Suppressor macrophage treated with lipopolysaccharide for 4 hours (primary cell): ENCODE measurements around the gene MSTO1.
"Not testable (repeated sequence)": the region's sequence is repeated elsewhere in the genome, so short reads cannot be mapped to it uniquely, and the experiment has no call there.

Experiments
- DNase-seq: peaks from one replicate; pipeline ENCODE4 v3.0.0-alpha.2; 2020

MSTO1 gene

DNA sequence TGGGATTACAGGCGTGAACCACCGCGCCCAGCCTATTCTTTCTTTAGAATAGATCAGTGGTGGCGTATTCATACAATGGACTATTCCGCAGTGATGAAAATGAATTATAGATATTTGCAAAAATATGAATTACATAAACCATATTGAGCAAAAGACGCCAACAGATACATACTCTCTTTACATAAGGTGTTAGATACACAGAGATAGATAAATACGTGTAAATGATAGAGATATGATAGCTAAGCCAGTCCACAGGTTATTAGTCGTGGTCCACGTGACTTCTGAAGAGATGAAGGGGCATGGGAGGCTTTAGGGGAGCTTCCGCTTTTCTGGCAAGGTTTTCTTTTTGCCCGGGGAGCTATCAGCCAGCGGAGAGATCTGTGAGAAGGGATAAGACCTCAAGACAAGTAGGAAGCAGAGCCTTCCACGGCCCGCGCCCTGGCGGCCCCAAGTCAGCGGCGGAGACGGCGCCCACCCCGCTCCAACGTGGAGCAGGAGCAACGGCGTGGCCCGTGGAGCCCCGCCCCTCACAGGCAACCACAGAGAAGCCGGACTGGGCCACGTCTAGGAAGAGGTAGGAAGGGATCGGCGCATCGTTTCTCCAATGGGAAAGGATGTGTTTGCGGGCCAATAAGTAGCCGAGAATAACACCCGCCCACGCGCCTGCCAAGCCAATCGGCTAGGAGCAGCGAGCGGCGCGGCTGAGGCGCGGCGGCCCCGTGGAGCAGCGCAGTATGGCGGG, at the start of gene MSTO1:
Gene MSTO1 (plus strand): TSS at position 704 of the 742 bp plus-strand sequence. CDS start 31 bp downstream, at position 735.
- DNase-seq = peak; percentile 99

DNA sequence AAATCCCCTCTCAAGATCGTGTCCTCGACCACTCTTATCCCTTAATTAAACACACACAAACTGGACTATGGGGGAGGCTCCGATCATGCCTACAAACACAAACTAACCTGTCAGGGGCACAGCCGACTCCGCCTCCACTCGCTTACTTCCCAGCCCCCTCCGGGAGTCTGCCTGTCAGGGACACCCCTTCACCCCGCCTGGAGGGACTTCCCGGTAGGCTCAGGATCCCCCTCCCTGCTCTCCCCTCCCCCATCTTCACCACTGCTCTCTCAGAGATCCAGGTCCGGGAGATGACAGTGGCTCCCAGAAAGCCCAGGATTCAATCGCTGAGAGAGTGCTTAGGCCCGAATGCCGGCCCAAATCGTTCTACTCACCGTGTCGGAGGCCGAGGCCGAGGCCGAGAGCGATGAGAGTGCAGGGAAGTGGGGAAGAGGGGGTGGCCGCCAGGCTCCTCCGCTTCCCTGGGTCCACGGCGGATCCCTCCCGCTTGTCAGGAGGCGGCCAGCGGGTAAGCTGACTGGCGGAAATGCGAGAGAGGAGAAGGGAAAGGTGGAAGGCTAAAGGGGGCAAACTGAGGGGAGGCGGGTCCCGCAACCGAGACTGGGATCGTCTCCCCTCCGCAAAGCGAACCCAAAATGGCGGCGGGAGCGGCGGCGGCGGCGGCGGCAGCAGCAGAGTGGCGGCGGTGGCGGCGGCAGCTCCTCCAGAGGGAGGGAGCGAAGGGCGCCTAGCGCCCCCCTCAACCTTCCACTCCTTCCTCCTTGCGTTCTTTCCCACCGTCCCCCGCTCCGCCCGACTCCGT, 48.0 kb upstream of the MSTO1 start:
- DNase-seq = peak; percentile 44

DNA sequence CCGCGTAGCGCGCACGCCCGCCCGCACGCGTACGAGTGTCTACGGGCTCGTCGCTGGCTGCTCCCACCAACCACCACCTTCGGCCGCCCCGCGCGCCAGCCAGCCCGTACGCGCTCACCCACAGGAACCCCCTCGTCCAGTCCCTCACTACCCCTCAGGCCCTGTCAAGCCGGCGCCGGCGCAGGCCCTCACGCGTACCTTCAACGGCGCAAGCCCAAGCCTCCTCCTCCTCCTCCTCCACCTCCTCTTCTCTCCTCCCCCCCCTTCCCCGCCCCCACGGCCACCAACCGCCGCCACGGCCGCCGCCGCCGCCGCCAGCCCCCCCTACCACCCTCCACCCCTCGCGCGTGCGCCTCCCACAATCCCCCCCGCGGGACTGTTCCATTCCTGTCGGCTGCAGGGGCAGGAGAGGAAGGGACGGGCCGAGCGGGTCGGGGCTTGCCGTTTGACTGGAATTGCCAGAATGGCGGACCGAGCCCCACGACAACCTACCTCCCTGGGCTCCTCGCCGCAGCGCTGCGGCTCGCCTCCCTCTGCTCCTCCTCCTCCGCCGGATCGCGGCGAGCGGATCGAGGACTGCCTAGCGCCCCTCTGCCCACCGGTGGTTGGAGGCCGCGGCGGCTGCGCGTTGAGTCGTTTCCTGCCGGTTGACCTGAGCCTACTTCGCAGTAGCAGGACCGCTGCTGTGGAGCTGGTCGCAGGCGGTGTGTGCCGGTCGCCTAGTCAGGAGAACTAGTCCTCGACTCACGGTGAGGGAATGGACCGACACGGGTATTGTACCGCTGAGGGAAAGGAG, 47.2 kb upstream of the MSTO1 start, which contains the start of gene ASH1L:
Gene ASH1L (minus strand): TSS at position 223 of the 796 bp plus-strand sequence. CDS start 41,284 bp downstream, outside the sequence.
- peak; percentile 93 for DNase-seq

DNA sequence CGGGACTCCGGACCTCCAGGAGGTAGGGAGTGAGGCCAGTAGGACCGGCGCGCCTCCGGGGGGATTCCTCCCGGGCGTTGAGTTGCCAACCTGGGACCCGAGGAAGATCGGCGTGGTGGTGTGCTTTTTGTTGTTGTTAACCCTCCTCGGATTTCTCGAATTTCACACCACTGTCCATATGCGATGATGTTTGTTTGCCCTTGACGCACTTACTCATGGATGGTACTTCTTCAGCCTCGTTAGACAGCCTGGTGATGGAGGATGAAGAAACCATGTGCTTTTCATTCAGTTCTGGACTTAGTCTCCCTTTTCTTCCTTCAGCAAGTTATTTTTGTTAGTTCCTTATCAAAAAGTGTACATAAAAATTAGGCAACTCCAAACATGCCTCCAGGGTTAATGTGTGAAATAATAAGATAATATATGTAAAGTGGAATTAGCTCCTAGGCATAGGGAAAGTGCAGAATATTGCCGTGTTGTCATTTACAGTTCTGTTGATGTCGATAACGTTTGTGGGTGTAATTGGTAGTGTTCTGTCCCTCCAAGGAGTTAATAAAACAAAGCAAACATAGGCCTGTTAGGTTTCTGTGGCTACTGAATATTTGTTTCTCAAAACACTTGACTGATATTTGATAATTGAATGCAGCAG, 46.5 kb upstream of the MSTO1 start:
- peak; percentile 11 for DNase-seq

DNA sequence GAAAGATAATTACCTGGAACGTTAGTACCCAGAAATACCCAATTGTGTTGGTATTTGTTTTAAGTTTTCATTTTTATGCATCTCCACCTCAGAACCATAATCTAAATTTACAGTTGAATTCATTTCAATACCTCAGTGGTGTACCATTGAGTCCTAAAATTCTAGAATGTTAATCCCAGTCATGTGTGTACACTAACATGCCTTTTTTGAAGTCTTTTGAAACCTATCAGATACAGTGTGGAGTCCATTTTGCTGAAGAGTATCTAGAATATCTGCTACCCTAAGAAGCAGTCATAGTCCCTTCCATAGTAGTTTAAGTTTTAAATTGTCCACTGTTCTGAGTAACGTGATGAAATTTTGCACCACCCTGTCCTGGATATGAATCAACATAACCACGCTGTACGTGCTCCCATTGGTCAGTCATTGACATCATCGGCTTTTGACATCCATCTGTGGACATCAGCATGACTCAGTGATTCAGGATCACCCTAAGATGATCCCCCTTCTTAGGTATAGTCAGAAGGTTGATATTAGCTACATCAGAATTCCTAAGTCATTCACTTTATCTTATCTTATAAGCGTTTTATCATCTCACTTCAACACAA, 39.9 kb upstream of the MSTO1 start:
- DNase-seq = peak; percentile 64

DNA sequence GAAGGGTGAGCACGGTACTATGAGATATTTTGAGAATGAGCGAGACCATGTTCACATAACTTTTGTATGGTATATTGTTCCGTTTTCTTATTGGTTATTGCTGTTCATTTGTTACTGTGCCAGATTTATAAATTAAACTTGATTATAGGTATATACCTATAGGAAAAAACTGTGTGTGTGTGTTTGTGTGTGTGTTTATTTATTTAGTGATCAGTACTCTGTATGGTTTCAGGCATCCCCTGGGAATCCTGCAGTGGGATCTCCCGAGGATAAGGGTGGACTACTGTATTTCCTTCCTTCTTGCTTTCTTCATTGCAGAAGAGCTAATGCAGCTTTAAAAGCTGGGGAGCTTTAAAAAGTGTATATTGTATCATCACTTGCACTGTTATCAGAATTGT, 39.4 kb upstream of the MSTO1 start:
- DNase-seq = no peak

DNA sequence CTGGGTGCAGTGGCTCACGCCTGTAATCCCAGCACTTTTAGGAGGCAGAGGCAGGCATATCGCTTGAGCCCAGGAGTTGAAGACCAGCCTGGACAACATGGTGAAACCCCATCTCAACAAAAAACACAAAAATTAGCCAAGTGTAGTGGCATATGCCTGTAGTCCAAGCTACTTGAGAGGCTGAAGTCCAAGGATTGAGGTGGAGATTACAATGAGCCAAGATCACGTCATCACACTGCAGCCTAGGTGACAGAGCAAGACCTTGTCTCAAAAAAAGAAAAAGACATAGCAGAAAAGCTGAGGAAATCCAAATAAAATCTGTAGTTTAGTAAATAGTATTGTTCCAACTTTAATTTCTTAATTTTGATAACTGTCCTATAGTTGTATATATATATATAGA, 35.9 kb upstream of the MSTO1 start:
- no peak for DNase-seq

DNA sequence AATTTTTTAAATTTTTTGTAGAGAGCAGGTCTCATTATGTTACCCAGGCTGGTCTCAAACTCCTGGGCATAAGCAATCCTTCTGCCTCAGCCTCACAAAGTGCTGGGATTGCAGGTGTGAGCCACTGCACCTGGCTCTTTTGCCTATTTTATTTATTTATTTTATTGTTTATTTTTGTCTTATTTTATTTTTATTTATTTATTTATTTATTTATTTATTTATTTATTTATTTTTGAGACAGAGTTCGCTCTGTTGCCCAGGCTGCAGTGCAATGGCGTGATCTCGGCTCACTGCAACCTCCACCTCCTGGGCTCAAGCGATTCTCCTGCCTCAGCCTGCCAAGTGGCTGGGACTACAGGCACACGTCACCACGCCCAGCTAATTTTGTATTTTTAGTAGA, 34.4 kb upstream of the MSTO1 start:
- not testable (repeated sequence) for DNase-seq

DNA sequence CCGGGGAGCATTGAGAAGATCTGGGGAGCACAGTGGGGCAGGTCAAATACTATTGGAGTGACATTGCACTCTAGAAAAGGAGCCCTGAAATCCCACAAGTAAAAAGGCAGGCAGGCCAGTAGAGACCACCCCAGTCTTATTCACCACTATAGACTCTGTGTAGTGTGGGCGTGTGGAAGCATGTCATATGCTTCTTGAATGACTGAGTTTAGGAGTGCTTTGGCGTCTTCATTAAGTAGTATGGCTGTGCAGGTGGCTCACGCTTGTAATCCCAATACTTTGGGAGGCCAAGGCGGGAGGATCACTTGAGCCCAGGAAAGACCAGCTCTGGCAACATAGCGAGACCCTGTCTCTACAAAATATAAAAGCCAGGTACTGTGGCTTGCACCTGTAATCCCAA, 26.2 kb upstream of the MSTO1 start:
- not testable (repeated sequence) for DNase-seq

DNA sequence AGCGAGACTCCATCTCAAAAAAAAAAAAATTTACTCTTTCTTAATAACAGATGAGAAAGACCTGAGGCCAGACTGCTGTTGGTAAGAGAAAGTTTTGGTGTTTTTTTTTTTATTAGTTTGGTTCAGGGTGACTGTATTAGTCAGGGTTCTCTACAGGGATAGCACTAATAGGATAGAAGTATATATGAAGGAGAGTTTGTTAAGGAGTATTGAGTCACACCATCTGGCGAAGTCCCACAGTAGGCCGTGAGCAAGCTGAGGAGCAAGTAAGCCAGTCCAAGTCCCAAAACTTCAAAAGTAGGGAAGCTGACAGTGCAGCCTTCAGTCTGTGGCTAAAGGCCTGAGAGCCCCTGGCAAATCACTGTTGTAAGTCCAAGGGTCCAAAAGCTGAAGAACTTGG, 20.7 kb upstream of the MSTO1 start:
- not testable (repeated sequence) for DNase-seq

DNA sequence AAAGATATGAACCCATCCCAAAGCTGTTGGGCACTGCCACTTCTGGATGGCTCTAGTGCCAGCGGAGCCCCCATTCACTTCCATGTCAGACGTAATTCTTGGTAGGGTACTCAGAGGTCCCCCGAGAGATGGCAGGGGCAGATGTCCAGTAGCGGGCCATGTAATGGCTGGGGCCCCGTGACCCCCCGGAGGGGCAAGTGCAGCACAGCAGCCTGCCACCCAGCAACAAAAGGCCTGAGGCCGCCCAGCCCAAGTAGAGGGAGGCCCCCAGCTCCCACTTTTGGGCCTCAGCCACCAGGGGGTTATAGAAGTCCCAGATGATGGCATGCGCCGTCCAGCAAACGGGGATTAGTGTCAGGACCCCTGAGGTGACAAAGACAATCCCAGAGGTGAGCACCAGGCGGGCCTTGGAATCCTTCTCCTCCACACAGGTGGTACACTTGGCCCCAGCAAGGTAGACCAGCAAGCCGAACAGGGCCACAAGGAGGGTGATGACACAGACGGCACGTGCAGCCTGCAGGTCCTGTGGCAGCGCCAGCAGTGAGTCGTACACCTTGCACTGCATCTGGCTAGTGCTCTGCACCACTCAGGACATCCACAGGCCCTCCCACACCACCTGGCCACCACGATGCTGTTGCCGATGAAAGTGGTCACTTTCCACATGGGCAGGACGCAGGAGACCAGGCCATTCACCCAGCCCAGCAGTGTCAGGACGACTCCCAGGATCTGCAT, 19.3 kb upstream of the MSTO1 start:
- not testable (repeated sequence) for DNase-seq

DNA sequence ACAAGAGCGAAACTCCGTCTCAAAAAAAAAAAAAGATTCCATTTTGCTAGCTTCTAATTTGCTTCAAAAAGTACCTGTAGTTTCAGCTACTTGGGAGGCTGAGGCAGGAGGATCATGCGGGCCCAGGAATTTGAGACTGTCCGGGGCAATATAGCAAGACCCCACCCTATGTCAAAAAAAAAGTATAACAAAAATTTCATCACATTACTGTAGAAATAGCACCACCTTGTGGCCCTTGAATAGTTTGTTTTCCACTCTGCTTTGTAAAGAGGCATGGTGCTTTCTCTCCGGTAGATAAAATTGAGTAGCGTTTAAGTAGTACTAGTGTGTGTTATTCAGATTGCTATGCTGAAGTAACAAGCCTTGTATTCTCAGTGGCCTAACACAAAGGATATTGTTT, 18.2 kb upstream of the MSTO1 start:
- DNase-seq = peak; percentile 70

DNA sequence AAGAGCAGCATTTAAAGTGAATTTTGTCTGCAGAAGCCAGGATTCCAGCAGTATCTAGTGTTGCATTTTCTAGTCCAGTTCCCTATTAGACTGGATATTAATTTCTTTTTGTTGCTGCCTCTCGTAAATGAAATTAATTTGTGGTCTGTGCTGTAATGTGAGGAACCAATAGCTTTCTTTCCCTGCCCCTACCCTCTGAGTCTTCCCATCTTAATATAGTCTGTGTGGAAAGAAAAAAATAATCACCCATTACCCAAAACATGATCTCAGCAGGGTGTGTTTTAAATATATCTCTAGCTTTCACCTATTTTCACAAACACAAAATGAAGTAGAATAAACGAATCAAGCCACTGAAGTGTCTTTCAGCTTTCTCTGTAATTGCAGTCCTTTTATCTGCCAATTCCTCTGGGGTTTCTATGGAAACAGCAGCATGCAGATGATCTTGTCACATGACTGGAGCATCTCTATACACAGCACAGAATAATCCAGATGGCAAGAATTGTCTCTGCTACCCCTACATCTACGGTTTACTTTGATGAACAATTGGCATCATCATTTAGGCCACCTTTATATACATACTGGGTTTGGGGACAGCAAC, 14.0 kb upstream of the MSTO1 start:
- not testable (repeated sequence) for DNase-seq

DNA sequence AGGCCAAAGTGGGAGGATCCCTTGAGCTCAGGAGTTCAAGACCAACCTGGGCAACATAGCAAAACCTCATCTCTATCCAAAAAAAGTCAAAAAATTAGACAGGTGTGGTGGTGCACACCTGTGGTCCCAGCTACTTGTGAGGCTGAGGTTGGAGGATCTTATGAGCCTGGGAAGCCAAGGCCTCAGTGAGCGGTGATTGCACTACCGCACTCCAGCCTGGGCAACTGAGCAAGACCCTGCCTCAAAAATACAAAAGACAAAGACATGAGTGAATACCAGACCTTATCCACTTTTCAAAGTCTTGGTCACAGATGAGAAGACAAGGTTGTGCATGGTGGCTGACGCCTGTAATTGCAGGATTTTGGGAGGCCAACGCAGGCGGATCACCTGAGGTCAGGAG, 13.2 kb upstream of the MSTO1 start:
- no peak for DNase-seq

DNA sequence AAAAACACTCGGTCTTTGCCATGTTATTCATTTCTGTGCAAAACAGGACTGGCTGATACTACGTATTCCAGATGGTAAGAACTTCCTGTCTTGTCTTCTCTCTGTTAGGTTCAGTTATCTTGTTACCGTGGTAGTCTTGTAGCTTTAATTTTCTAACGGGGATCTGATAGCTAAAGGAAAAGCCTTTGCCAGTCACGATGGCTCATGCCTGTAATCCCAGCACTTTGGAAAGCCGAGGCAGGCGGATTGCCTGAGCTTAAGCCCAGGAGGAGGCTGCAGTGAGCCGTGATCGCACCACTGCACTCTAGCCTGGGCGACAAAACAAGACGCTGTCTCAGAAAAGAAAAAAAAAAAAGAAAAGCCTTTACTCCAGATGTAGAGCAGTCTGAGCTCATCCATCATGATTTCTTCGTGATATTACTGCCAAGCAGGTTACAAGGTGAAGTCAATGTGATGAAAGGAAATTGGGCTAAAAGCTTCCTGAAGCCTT, 11.1 kb upstream of the MSTO1 start:
- DNase-seq = no peak

DNA sequence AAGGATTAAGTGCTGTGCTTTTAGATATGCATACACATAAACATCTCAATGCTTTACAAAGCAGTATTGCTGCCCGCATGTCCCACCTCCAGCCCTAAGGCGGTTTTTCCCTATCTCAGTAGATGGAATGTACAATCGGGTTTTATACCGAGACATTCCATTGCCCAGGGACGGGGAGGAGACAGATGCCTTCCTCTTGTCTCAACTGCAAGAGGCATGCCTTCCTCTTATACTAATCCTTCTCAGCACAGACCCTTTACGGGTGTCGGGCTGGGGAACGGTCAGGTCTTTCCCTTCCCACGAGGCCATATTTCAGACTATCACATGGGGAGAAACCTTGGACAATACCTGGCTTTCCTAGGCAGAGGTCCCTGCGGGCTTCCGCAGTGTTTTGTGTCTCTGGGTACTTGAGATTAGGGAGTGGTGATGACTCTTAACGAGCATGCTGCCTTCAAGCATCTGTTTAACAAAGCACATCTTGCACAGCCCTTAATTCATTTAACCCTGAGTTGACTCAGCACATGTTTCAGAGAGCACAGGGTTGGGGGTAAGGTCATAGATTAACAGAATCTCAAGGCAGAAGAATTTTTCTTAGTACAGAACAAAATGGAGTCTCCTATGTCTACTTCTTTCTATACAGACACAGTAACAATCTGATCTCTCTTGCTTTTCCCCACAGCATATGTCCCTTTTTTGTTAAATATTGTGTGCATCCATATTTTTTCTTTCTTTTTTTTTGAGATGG, 10.0 kb upstream of the MSTO1 start:
- DNase-seq = not testable (repeated sequence)

DNA sequence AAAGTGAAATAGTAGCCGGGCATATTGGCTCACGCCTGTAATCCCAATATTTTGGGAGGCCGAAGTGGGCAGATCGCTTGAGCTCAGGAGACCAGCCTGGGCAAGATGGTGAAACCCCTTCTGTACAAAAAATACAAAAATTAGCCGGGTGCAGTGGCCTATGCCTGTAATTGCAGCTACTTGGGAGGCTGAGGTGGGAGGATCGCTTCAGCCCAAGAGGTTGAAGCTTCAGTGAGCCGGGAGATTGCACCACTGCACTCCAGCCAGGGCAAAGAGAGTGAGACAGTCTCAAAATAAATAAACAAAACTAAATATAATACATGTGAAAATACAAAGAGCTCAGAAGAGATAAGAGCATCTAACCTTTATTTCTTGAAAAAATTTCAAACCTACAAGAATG, 2.3 kb upstream of the MSTO1 start:
- DNase-seq = no peak

DNA sequence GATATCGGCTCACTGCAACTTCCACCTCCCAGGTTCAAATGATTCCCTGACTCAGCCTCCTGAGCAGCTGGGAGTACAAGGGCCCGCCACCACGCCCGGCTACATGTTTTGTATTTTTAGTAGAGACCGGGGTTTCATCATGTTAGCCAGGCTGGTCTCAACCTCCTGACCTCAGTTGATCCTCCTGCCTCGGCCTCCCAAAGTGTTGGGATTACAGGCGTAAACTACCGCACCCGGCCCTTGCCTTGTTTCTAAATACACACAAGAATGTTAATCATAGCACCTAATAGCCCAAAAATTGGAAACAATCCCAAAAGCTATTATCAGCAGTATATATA, 1.2 kb upstream of the MSTO1 start:
- no peak for DNase-seq

DNA sequence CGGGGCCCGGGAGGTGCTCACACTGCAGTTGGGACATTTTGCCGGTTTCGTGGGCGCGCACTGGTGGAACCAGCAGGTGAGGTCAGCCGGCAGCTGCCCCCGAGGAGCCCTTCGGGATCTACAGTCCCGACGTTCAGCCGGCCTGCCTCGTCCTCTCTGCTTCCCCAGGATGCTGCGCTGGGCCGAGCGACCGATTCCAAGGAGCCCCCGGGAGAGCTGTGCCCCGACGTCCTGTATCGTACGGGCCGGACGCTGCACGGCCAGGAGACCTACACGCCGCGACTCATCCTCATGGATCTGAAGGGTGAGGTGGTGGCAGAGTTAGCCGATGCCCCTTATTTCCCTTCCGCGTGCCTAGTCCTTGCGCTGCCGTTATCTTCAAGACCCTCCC, 234 bp downstream of the MSTO1 start:
- not testable (repeated sequence) for DNase-seq

DNA sequence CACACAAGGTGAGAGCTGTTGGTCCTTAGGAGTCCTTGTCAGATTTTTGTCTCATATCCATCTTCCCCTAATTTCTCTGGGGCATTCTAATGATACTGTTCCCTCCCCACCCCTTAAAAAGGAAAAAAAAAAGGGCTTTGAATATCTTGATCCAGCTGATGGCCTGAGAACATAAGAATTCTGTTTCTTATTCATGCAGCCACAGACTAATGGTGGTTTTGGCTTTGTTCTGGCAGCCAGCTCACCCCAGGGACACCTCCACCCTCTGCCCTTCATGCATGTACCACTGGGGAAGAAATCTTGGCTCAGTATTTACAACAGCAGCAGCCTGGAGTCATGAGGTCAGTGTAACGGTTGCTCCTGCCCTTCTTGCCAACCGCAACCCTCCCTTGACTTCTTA, 3.2 kb downstream of the MSTO1 start:
- DNase-seq = not testable (repeated sequence)
